LNCaP clone FGC (cell line): ENCODE data around the gene C8A.

Experiments
- DNase-seq: peaks from one replicate; pipeline ENCODE4 v3.0.0-alpha.2; 2011; ENCODE audit warnings: low read depth
- H3K4me3 ChIP-seq: 2 replicates; pipeline ENCODE4 v1.5.1; 2011; ENCODE audit warnings: mild to moderate bottlenecking, low read depth, low read length, control low read depth
- CTCF ChIP-seq: IDR thresholded peaks from 2 replicates; pipeline ENCODE4 v1.5.1; 2012; ENCODE audit warnings: mild to moderate bottlenecking; ENCODE audit not compliant: control insufficient read depth, insufficient read depth; ENCODE audit errors: extremely low read depth

C8A gene

GRCh38 chr1:56920591-56921001 lies 66.0 kb downstream of the C8A start:
- no peak for DNase-seq
- no peak for TF ChIP-seq CTCF
- H3K4me3 ChIP-seq: no peak overlapping the region

GRCh38 chr1:56921479-56921878 lies 66.9 kb downstream of the C8A start:
- TF ChIP-seq CTCF: no peak
- H3K4me3 ChIP-seq: no peak overlapping the region
- DNase-seq: no peak

GRCh38 chr1:56922070-56922469 lies 67.5 kb downstream of the C8A start:
- no peak overlapping the region for H3K4me3 ChIP-seq
- DNase-seq: no peak
- TF ChIP-seq CTCF: no peak

- DNase-seq: no peak
- no peak for TF ChIP-seq CTCF
- H3K4me3 ChIP-seq: no peak overlapping the region
These were observed 67.9 kb downstream of the C8A start for GRCh38 chr1:56922507-56922906.

- no peak overlapping the region for H3K4me3 ChIP-seq
- no peak for DNase-seq
- TF ChIP-seq CTCF: no peak
These were observed 68.6 kb downstream of the C8A start for GRCh38 chr1:56923201-56923600.

- H3K4me3 ChIP-seq: no peak overlapping the region
- no peak for DNase-seq
- TF ChIP-seq CTCF: no peak
These were observed 69.5 kb downstream of the C8A start for GRCh38 chr1:56924116-56924515.

GRCh38 chr1:56925193-56925592 lies 70.6 kb downstream of the C8A start:
- H3K4me3 ChIP-seq: no peak overlapping the region
- no peak for TF ChIP-seq CTCF
- DNase-seq: no peak
